A673 (cell line): Measurements from ENCODE around the gene NACAD. TPM values are rescaled to one million over a fixed set of nuclear protein-coding genes. Genes with fewer than 3 reads are reported as not detected.

Experiments
- BruUV-seq: library from RNA; stranded (reverse); fragments of 400-500 nt; replicated peaks from 2 replicates; lab custom pipeline; 2021; lab: Mats Ljungman, UMichigan
- CTCF ChIA-PET: fragments of 300-600 bp; sonication (Branson Sonifier 250); formaldehyde crosslinking; loops from one replicate; lab custom pipeline; 2022; ENCODE audit warnings: antibody characterized with exemption; lab: Charles Lee
- POLR2A ChIA-PET: fragments of 300-600 bp; sonication (Branson Sonifier 250); formaldehyde crosslinking; loops from one replicate; lab custom pipeline; 2022; ENCODE audit warnings: antibody characterized with exemption; ENCODE audit not compliant: low non-redundant PET; lab: Charles Lee
- DNase-seq: peaks from one replicate; pipeline ENCODE4 v3.0.0-alpha.2; 2015; ENCODE audit warnings: low spot score
- H3K27ac ChIP-seq: fragments of 200-600 bp; sonication (generic); 2 replicates; pipeline ENCODE4 v1.5.1; 2016; ENCODE audit warnings: mixed run types, low read depth, mild to moderate bottlenecking, mixed read lengths, antibody characterized with exemption, low read length; ENCODE audit not compliant: poor library complexity, severe bottlenecking
- H3K27me3 ChIP-seq: fragments of 200-600 bp; sonication (generic); replicated peaks from 2 replicates; pipeline ENCODE4 v1.6.1; 2017; ENCODE audit warnings: mixed run types, low read depth, mild to moderate bottlenecking, mixed read lengths, antibody characterized with exemption, low read length; ENCODE audit not compliant: insufficient read depth, poor library complexity
- H3K36me3 ChIP-seq: fragments of 200-600 bp; sonication (generic); 2 replicates; pipeline ENCODE4 v1.6.1; 2016; ENCODE audit warnings: mixed run types, mild to moderate bottlenecking, mixed read lengths, antibody characterized with exemption, low read length; ENCODE audit not compliant: insufficient read depth, poor library complexity, severe bottlenecking
- H3K4me1 ChIP-seq: fragments of 200-600 bp; sonication (generic); 2 replicates; pipeline ENCODE4 v1.6.1; 2017; ENCODE audit warnings: mixed run types, mild to moderate bottlenecking, mixed read lengths, antibody characterized with exemption, low read length; ENCODE audit not compliant: insufficient read depth, poor library complexity, severe bottlenecking
- H3K4me3 ChIP-seq: fragments of 200-600 bp; sonication (generic); 2 replicates; pipeline ENCODE4 v1.5.1; 2016; ENCODE audit warnings: low read depth, mixed run types, mild to moderate bottlenecking, mixed read lengths, low read length; ENCODE audit not compliant: poor library complexity, severe bottlenecking
- H3K9me3 ChIP-seq: fragments of 200-600 bp; sonication (generic); 2 replicates; pipeline ENCODE4 v1.6.1; 2016; ENCODE audit warnings: mixed run types, low read depth, mild to moderate bottlenecking, mixed read lengths, antibody characterized with exemption, low read length; ENCODE audit not compliant: poor library complexity, severe bottlenecking
- CTCF ChIP-seq: fragments of 300-800, 200-600 bp; sonication (generic); conservative IDR thresholded peaks from 2 replicates; pipeline ENCODE4 v1.5.1; 2017; ENCODE audit warnings: low read depth, mild to moderate bottlenecking, antibody characterized with exemption, low read length, moderate library complexity, mixed read lengths
- EZH2 ChIP-seq: fragments of 200-600 bp; sonication (generic); IDR thresholded peaks from 2 replicates; pipeline ENCODE4 v1.6.1; 2017; ENCODE audit warnings: borderline replicate concordance, low read depth, mild to moderate bottlenecking, mixed read lengths, antibody characterized with exemption, low read length; ENCODE audit not compliant: poor library complexity, severe bottlenecking
- intact Hi-C: fragments of 100-400 bp; cut with micrococcal nuclease; formaldehyde crosslinking; loops from one replicate; pipeline ENCODE4 v1.10.0; 2022; ENCODE audit not compliant: unreplicated experiment
- total RNA-seq: library from RNA; stranded (reverse); gene quantifications from 2 replicates; pipeline ENCODE4 v1.2.3, GENCODE V29; 2021

Gene NACAD
- total RNA-seq, 1 experiment from 2014 or later, result 1.1 TPM

- TF ChIP-seq EZH2, result no peak
- no peak for TF ChIP-seq CTCF
- Histone ChIP-seq H3K36me3 (peaks cover 4% of the 10 kb centered on the region), H3K4me1 (no peaks in the 10 kb centered on the region), H3K9me3 (no peaks in the 10 kb centered on the region), H3K27ac (no peak overlapping the region), H3K4me3 (no peak overlapping the region), H3K27me3 (no peaks in the 10 kb centered on the region)
- ChIA-PET POLR2A (no interaction called here), CTCF (no interaction called here)
- intact Hi-C loops, result no loop called here
- no peak for DNase-seq
- no TSS peak for BruUV-seq
Measured at GRCh38 chr7:45073786-45074527, 14.8 kb downstream of the NACAD start.

- no peaks in the 10 kb centered on the region for H3K27me3 ChIP-seq
- H3K4me3 ChIP-seq, result no peak overlapping the region
- intact Hi-C loops, result no loop called here
- POLR2A ChIA-PET, result no interaction called here
- CTCF ChIA-PET, result no interaction called here
- H3K4me1 ChIP-seq, result no peaks in the 10 kb centered on the region
- TF ChIP-seq CTCF, result no peak
- no peak for TF ChIP-seq EZH2
- H3K36me3 ChIP-seq, result peaks cover 5% of the 10 kb centered on the region
- H3K27ac ChIP-seq, result no peak overlapping the region
- DNase-seq, result no peak
- BruUV-seq, result no TSS peak
- no peaks in the 10 kb centered on the region for H3K9me3 ChIP-seq
Measured at GRCh38 chr7:45073031-45073785, 15.6 kb downstream of the NACAD start.

- POLR2A ChIA-PET, result no interaction called here
- DNase-seq, result no peak
Measured at GRCh38 chr7:45072131-45073030, 16.4 kb downstream of the NACAD start.

More at GRCh38 chr7:45072131-45073030, 16.4 kb downstream of the NACAD start:
- intact Hi-C loops, result no loop called here
- Histone ChIP-seq H3K36me3 (peaks cover 5% of the 10 kb centered on the region), H3K4me3 (no peak overlapping the region), H3K4me1 (no peaks in the 10 kb centered on the region), H3K27ac (no peak overlapping the region), H3K27me3 (no peaks in the 10 kb centered on the region), H3K9me3 (no peaks in the 10 kb centered on the region)
- CTCF ChIA-PET, result interaction anchor here (0.6 kb wide), 1 partner anchor 1002 kb away, joined by 4 read pairs; no protein-coding TSS in a partner anchor
- no TSS peak for BruUV-seq
- no peak for TF ChIP-seq CTCF
- no peak for TF ChIP-seq EZH2
